SK-MEL-5 (cell line): ENCODE measurements around the gene ALPP. TPM values are rescaled to one million over a fixed set of nuclear protein-coding genes. Genes with fewer than 3 reads are reported as not detected.
"Not testable (repeated sequence)": the region's sequence is repeated elsewhere in the genome, so short reads cannot be mapped to it uniquely, and the experiment has no call there.

Experiments used
- DNase-seq: peaks from one replicate; pipeline ENCODE4 v3.0.0-alpha.2; 2016; ENCODE audit warnings: low read depth, low spot score
- in situ Hi-C: cut with HindIII; loops from 2 replicates; pipeline ENCODE4 v1.10.0; 2016; ENCODE audit warnings: low sequenced_read_pairs, high pct_unique_total_duplicates, low pct_unique_long_range_greater_than_20kb
- total RNA-seq: library from RNA; depleted of rRNA; stranded (reverse); fragments of >200 nt; shearing (Covaris generic); gene quantifications from 2 replicates; pipeline ENCODE4 v1.2.3, GENCODE V29; 2014

The ALPP gene
- total RNA-seq, 1 experiment from 2014 or later = not detected

DNA sequence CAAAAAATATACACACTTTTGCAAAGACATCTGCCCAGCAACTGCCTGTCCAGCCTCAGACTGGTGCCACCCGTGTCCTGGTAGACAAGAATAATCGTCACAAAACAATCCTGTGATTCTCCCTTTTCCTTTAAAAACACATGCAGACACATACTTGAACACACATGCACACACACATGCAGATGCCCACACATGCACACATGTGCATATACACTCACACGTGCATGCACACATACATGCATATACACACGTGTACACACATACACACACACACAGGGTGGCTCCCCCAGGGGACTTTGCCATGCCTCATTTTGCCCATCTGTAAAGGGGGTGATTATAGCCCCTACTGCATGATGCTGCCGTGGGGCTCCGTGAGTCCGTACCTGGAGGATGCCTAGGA is 24.9 kb upstream of the ALPP start:
- DNase-seq = no peak
- in situ Hi-C loops = no loop called here

DNA sequence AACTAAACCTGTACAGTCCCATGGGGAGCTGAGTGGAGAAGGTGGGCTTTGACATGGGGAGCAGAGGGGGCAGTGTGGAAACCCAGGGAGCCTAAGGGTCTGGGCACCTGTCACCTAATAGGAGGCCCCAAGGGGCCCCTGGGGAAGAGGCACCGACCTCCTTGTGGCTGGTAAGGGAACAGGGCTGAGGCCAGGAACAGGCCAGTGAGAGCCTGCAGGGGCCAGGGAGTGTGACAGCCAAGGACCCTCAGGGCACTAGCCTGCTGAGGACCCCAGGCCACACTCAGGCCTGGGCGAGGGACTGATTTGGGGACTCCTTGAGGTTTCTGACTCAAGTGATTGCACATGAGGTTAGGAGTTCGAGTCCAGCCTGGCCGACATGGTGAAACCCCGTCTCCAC is 24.5 kb upstream of the ALPP start:
- DNase-seq = no peak
- in situ Hi-C loops = no loop called here

- DNase-seq = peak; percentile 33
- in situ Hi-C loops = no loop called here
Observed at GRCh38 chr2:232361646-232362045, 16.9 kb upstream of the ALPP start.

DNA sequence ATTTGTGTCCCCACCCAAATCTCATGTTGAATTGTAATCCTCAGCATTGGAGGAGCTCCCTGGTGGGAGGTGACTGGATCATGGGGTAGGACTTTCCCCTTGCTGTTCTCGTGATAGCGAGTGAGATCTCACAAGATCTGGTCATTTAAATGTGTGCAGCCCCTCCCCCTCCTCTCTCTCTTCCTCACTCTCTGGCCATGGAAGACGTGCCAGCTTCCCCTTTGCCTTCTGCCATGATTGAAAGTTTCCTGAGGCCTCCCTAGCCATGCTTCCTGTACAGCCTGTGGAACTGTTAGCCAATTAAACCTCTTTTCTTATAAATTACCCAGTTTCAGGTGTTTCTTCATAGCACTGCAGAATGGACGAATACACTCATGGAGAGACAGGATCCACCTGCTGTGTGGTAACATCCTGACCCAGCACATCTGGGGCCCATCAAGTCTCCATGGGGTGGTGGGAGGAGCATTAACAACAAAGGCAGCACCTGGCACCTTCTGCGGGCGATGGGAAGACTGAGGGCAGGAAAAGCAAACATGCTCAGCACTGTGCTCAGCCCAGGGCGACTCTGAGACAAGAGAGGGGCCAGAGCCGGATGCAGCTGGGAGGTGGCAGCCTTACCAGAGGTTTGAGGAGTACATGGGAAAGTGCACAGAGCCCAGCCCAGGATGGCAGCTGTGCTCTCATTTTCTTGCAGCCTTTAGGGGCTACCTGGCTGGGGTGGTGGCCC is 16.2 kb upstream of the ALPP start:
- in situ Hi-C loops = no loop called here

GRCh38 chr2:232363064-232363783 is 15.3 kb upstream of the ALPP start:
- DNase-seq, in situ Hi-C loops: not testable (repeated sequence)

More for the DNA sequence above, 16.2 kb upstream of the ALPP start:
- DNase-seq = no peak

DNA sequence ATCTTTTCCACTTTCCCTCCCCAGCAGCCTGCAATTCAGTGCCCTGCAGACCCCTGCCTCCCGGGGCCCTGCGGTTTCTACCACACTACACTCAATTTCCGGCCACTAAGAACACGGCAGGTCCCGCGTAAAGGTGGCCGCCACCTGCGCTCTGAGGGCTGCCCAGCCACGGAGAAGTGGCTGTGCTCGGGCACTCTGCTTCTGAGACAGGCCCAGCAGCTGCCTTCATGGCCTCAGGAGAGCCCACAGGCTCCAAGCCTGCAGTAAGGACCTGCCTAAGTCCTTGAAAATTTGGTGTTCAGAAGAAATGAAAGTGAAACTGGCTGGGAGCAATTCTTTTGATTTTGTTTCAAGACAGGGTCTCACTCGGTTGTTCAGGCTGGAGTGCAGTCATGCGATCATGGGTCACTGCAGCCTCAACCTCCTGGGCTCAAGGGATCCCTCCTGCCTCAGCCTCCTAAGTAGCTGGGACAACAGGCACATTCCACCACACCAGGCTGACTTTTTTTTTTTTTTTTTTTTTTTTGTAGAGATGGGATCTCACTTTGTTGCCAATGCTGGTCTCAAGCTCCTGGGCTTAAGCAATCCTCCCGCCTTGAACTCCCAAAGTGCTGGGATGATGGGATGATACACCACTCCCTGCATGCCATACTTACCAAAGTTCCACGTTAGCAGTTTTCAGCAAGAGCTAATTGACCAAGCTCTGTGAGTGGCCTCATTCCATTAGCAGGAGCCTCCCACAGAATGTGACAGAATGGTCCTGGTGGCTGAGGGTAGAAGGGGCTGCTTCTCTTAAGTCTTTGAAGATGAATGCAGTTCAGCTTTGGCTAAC is 14.6 kb upstream of the ALPP start:
- in situ Hi-C loops = no loop called here
- DNase-seq = no peak

- in situ Hi-C loops, DNase-seq: not testable (repeated sequence)
Observed at GRCh38 chr2:232364806-232365594, 13.6 kb upstream of the ALPP start.

DNA sequence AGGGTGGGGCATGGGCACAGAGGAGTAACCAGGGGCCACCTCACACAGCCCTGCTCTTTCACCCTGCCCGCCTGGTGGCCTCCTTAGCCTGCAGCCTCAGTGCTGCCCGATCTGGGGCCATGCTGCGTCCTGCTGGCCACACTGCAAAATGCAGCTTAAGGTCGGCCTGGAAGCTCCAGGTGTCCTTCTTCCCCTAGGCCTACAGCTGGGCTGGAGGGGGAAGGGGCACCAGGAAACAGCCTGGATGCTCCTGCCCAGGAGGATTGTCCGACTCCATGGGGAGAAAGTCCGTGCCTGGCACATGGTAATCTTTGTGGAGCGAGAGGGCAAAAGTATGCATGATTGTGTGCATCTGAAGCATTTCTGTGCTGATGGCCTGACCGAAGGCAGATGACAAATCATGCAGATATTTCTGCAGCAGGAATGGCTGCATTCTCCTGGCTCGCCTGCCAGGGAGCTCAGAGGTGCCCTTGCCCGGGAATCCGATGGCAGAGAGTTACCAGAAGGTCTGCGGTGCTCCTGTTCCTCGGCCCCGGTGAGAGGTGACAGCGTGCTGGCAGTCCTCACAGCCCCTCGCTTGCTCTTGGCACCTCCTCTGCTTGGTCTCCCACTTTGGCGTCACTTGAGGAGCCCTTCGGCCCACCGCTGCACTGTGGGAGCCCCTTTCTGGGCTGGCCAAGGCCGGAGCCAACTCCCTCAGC is 12.8 kb upstream of the ALPP start:
- peak; percentile 63 for DNase-seq
- in situ Hi-C loops = no loop called here

DNA sequence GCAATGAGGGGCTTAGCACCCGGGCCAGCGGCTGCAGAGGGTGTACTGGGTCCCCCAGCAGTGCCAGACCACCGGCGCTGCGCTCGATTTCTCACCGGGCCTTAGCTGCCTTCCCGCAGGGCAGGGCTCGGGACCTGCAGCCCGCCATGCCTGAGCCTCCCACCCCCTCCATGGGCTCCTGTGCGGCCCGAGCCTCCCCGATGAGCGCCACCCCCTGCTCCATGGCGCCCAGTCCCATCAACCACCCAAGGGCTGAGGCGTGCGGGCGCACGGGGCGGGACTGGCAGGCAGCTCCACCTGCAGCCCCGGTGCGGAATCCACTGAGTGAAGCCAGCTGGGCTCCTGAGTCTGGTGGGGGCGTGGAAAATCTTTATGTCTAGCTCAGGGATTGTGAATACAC is 12.1 kb upstream of the ALPP start:
- DNase-seq, in situ Hi-C loops: not testable (repeated sequence)

DNA sequence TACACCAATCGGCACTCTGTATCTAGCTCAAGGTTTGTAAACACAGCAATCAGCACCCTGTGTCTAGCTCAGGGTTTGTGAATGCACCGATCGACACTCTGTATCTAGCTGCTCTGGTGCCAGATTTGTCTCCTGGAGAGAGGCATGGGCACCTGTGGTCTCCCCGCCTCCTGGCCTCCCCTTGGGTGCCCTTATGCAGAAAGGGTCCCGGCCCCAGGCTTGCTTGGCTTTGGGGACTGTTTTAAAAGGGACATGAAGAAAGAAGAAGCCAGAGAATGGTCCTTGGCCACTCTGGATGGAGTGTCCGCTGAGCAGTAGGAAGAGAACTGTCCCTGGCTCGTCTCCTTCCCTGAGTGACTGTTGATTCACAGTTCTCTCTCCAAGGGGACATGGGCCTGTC is 11.5 kb upstream of the ALPP start:
- DNase-seq = no peak
- in situ Hi-C loops = no loop called here

DNA sequence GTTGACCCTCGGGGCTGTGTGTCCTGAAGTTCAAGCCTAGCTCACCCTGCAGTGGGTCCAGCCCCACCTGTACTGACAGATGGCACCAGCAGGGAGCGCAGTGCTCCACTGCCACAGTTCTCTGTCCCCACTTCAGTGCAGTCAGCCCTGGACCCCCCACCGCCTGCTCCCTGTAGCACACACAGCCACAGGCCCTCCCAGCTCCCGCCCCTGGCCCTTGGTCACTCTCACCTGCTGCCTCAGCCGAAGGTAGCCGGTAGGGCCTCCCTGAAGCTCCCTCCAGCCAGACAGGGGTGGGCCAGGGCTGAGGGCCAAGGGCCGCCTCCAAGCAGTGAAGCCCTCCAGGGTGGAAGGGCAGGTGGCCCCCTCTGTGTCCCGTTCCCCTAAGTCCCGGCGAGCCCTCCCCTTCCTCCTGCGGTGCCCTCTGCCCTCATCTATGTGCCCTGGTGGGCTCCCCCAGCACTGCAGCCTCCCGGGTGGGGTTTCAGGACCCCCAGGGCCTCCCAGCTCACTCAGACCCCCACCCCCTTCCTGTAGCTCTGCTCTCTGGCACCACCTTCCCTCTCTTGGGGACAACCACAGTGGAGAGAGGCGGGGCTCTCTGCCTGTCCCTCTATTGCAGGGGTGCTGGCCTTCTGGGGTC is 10.8 kb upstream of the ALPP start:
- DNase-seq = peak; percentile 45
- in situ Hi-C loops = no loop called here

DNA sequence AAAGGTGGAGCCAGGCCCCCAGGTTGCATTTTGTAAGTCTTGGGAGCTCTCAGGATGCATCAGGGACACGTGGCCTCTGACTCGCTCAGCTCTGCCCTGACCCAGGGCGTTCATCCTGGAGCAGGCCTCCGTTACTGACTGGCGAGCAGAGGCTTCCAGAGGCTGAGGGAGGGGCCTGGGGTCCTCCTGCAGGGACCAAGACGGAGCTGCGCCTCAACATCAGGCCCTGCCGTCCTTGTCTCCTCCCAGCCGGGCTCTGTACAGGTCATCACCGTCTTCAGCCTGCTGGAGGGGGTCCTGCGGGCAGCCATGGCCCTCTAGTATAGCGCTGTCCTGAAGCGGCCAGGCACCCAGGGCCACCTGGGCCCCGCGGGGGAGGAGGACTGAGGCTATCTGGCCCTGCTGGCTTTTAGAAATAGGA is 10.2 kb upstream of the ALPP start:
- in situ Hi-C loops = no loop called here
- DNase-seq = no peak

DNA sequence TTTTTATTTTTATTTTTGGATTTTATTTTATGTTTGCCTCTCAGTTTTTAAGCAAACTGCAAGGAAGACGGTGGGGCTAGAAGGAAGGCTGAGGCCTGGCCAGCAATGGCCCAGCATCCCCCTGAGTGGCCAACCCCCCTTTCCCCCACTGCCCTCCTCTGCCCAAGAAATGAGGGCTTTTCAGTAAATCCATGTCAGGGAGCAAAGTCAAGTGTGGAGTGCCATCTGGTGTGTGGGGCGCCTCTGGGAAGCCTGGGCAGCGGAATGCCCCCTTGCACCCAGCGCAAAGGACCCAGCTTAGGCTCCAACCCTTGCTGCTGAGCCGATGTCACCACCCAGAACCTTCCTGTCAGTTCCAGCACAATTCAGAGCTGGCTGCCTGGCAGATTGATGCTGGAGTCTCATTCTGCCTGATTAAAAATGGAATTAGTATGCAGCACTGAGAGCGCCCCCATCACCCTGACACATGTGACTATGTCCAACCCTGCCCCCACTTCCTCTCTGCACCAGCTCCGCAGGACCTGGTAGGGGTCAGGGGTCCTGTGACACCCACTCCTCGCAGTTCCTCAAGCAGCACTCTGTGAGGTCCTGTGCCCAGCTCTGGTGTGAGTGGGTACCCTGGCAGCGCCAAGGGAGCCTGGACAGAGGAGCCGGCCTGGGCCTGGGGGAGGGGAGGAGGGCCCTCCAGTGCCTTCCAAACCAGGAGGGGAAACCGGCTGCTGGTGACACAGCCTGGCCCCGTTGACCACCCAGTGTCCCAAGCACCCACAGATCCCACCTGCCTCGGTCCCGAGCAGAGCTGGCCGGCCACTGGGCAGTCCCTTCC is 9.2 kb upstream of the ALPP start:
- in situ Hi-C loops = no loop called here
- DNase-seq = no peak

DNA sequence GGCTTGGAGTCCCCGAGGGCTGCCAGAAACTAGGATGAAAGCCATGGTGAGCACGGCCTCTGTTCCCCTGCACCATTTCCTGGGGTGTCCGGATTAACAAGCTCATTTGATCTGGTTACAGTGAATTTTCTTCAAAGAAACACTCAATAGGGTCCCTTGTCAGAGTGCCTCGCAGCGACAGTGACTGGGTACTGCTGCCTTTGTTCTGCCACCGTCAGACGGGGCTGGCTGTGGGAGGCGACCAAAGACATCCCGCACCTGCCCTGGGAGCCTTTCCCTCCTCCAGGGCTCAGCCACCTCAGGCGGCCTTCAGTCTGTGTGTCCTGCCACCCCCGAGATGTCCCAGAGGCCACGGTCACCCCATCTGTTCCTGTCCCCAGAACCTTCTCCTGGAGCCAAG is 8.5 kb upstream of the ALPP start:
- in situ Hi-C loops, DNase-seq: not testable (repeated sequence)

GRCh38 chr2:232372231-232373208 is 6.0 kb upstream of the ALPP start:
- in situ Hi-C loops = no loop called here
- DNase-seq = no peak
